Measurements from ENCODE around the gene CCDC38. TPM values are rescaled to one million over a fixed set of nuclear protein-coding genes. Genes with fewer than 3 reads are reported as not detected.
"Not testable (repeated sequence)": the region's sequence is repeated elsewhere in the genome, so short reads cannot be mapped to it uniquely, and the experiment has no call there.

The CCDC38 gene
- total RNA-seq, 2 donors from 2014 or later: 0.14 to 0.34 TPM

DNA sequence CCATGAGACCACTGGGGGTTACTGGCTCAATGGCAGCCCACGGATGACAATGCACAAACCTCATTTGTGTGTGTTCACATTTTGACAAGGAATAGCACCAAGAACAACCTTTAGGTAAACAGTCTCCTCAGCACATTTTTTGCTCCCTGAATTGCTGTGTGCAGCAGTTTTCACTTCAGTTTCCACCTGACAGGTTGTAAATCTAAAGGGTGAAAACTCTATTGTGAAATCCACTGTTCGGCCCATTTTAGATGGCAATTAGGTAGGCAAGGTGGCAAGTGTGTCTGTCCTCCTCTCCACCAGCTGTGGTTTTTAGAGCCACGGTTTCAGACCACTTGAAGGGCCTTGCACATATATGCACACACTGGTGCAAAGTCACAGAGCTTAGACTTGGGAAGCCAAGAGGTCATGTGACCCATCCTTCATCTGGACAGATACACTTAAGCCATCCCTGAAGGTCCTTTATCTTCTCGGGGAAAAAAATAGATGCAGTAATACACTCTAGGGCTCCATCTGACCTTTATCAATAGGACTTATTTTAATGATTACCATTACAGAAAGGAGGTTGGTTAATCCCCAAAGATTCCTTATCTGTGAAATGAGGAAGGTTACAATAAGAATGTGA lies 30.5 kb upstream of the CCDC38 start:
- Histone ChIP-seq H3K9me3 (no peaks in the 10 kb centered on the region), H3K27ac (no peak overlapping the region), H3K27me3 (replicated peaks; ENCODE audit: insufficient read depth) (no peaks in the 10 kb centered on the region), H3K36me3 (no peaks in the 10 kb centered on the region), H3K4me1 (replicated peaks) (no peaks in the 10 kb centered on the region), H3K4me3 (no peak overlapping the region)
- intact Hi-C loops (cut with DNase I): no loop called here
- no peak for DNase-seq (ENCODE audit: low spot score)
- no peak for TF ChIP-seq CTCF (IDR thresholded peaks at IDR 0.05)
- no peak for TF ChIP-seq POLR2AphosphoS5 (IDR thresholded peaks at IDR 0.05)
- TF ChIP-seq POLR2A (IDR thresholded peaks at IDR 0.05): no peak
- WGBS: 68% methylated on average over 4 of the region's 4 CpGs

DNA sequence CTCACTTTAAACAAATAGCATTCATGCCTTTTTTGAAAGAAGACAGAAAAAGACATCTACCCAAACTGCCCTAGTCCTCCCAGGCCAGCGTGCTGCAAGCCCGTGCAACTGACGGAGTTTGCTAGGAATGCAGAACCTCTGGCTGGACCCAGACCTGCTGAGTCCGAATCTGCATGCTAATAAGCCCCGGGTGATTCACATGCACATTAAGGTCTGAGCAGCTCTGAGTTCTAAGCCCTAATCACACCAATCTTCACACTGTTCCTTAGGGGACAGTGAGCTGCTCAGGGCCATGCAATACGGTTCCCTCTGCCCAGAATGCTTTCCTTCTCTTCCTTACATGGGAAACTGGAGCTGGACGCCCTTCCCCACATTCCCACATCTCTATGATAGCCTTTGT lies 28.5 kb upstream of the CCDC38 start:
- DNase-seq (ENCODE audit: low spot score): no peak
- WGBS: 42% methylated on average over 7 of the region's 7 CpGs
- no peaks in the 10 kb centered on the region for H3K4me1 ChIP-seq (replicated peaks)
- no peaks in the 10 kb centered on the region for H3K9me3 ChIP-seq
- H3K27ac ChIP-seq: no peak overlapping the region
- intact Hi-C loops (cut with DNase I): no loop called here
- no peaks in the 10 kb centered on the region for H3K36me3 ChIP-seq
- no peak overlapping the region for H3K4me3 ChIP-seq
- TF ChIP-seq POLR2A (IDR thresholded peaks at IDR 0.05) (no peak), POLR2AphosphoS5 (IDR thresholded peaks at IDR 0.05) (no peak), CTCF (IDR thresholded peaks at IDR 0.05) (no peak)
- H3K27me3 ChIP-seq (replicated peaks; ENCODE audit: insufficient read depth): no peaks in the 10 kb centered on the region

DNA sequence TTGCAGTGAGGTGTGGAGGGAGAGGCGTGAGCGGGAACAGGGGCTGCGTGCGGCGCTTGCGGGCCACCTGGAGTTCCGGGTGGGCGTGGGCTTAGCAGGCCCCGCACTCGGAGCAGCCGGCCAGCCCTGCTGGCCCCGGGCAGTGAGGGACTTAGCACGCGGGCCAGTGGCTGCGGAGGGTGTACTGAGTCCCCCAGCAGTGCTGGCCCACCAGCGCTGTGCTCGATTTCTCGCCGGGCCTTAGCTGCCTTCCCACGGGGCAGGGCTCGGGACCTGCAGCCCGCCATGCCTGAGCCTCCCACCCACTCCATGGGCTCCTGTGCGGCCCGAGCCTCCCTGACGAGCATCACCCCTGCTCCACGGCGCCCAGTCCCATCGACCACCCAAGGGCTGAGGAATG lies 26.7 kb upstream of the CCDC38 start:
- H3K27ac ChIP-seq; H3K9me3 ChIP-seq; intact Hi-C loops (cut with DNase I); H3K4me1 ChIP-seq (replicated peaks); DNase-seq (ENCODE audit: low spot score); H3K4me3 ChIP-seq; H3K27me3 ChIP-seq (replicated peaks; ENCODE audit: insufficient read depth); H3K36me3 ChIP-seq: not testable (repeated sequence)
- WGBS: 95% methylated on average over 27 of the region's 28 CpGs

- Histone ChIP-seq H3K4me3 (no peak overlapping the region), H3K27ac (no peak overlapping the region)
- WGBS: 97% methylated on average over 2 of the region's 2 CpGs
These were observed 24.9 kb upstream of the CCDC38 start for GRCh38 chr12:95967301-95967700.

DNA sequence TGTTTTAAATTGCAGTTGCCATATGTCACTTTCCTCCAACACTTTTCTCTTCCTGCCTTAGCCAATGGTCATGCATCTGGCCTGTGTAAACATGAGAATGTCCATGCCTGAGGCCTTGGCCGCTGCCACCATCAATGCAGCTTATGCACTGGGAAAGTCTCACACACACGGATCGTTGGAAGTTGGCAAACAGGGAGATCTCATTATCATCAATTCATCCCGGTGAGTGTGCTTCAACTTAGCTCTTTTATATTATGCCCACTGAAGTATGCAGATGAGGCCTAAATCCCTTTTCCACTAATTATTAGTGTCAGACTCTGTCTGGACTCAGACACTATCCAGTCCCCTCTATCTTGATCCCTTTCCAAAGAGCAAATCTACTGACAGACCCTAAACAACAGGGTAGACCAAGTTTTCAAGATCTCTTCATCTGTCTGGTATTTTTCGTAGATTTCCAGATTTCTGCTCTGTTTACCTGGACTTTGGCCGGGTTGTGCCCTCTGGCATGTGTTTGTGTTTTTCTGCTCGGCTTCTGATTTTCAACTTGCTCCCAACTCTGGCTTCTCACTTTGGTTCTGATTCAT lies 24.0 kb upstream of the CCDC38 start:
- no peak for DNase-seq (ENCODE audit: low spot score)

More at GRCh38 chr12:95967301-95967700, 24.9 kb upstream of the CCDC38 start:
- intact Hi-C loops (cut with DNase I): no loop called here
- TF ChIP-seq CTCF (IDR thresholded peaks at IDR 0.05): no peak
- no peak for TF ChIP-seq POLR2AphosphoS5 (IDR thresholded peaks at IDR 0.05)
- TF ChIP-seq POLR2A (IDR thresholded peaks at IDR 0.05): no peak
- DNase-seq (ENCODE audit: low spot score): no peak
- H3K36me3 ChIP-seq: no peaks in the 10 kb centered on the region
- H3K9me3 ChIP-seq: no peaks in the 10 kb centered on the region
- H3K27me3 ChIP-seq (replicated peaks; ENCODE audit: insufficient read depth): no peaks in the 10 kb centered on the region
- H3K4me1 ChIP-seq (replicated peaks): no peaks in the 10 kb centered on the region

More for the DNA sequence above, 24.0 kb upstream of the CCDC38 start:
- no peaks in the 10 kb centered on the region for H3K4me1 ChIP-seq (replicated peaks)
- 70% methylated on average over 7 of the region's 7 CpGs for WGBS
- TF ChIP-seq POLR2A (IDR thresholded peaks at IDR 0.05): no peak
- no peak for TF ChIP-seq CTCF (IDR thresholded peaks at IDR 0.05)
- TF ChIP-seq POLR2AphosphoS5 (IDR thresholded peaks at IDR 0.05): no peak
- H3K27ac ChIP-seq: no peak overlapping the region
- intact Hi-C loops (cut with DNase I): no loop called here
- no peaks in the 10 kb centered on the region for H3K27me3 ChIP-seq (replicated peaks; ENCODE audit: insufficient read depth)
- H3K36me3 ChIP-seq: no peaks in the 10 kb centered on the region
- no peak overlapping the region for H3K4me3 ChIP-seq
- no peaks in the 10 kb centered on the region for H3K9me3 ChIP-seq

Measured in prostate gland (tissue), 2 donors.